AG09319 (cell line): ENCODE results near the gene LRRK1.

Experiments
- DNase-seq: peaks from one replicate; pipeline ENCODE4 v3.0.0-alpha.2; 2010; ENCODE audit warnings: low read depth; ENCODE audit errors: extremely low read depth
- CTCF ChIP-seq: IDR thresholded peaks from 2 replicates; pipeline ENCODE4 v1.5.1; 2011; ENCODE audit warnings: low read depth, mild to moderate bottlenecking, inconsistent platforms, low read length, moderate library complexity

The LRRK1 gene

GRCh38 chr15:101118116-101118515 is 199.0 kb downstream of the LRRK1 start:
- no peak for TF ChIP-seq CTCF
- no peak for DNase-seq

DNA sequence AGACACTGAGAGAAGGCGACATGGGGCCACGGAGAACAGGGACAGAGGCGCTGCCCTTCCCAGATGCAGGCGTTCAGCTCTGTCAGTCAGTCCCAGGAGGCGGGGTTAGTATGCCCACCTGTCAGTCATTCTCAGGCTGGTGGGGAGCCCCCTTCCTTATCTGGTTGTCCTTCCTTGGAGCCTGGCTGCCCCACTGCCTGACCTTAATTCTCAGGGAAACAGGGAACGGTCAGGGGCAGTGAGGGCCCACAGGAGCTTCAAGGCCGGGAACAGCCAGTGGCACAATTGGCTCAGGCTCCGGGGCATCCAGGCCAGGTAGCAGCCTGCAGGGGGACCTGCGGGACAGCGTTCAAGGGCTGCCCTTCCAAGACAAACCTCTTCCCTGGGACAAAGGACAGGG is 199.5 kb downstream of the LRRK1 start:
- TF ChIP-seq CTCF = no peak
- DNase-seq = no peak

DNA sequence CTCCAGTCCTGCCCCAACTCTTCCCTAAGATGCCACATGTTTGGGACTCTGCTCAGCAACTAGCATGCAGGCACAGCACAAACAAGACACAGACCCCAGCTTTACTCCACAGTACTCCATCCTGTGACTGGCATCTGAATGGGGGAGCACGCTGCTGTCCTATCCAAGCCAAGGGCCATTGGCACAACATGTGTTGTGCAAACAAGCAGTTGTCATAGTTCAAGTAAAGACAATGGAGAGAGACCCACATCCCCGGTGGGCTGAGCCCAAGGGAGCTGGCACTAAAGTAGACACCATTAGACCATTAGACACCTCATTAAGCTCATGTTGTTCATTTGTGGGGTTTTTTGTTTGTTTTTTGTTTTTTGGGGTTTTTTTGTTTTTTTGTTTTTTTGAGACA is 200.0 kb downstream of the LRRK1 start:
- no peak for DNase-seq
- TF ChIP-seq CTCF = no peak
